Measurements from ENCODE around the gene RAB1B. TPM values are rescaled to one million over a fixed set of nuclear protein-coding genes. Genes with fewer than 3 reads are reported as not detected.
A peak's percentile ranks its signal among the peaks of the same experiment; 100 is the strongest.
"Not testable (repeated sequence)": the region's sequence is repeated elsewhere in the genome, so short reads cannot be mapped to it uniquely, and the experiment has no call there.

RAB1B gene
- total RNA-seq, 2 donors from 2014 or later: 102 to 112 TPM

GRCh38 chr11:66263785-66264184 is 4.7 kb upstream of the RAB1B start:
- no peak for DNase-seq (ENCODE audit: low spot score)
- intact Hi-C loops (cut with DNase I): no loop called here

GRCh38 chr11:66264383-66264782 is 4.1 kb upstream of the RAB1B start:
- intact Hi-C loops (cut with DNase I): no loop called here
- DNase-seq (ENCODE audit: low spot score): no peak

GRCh38 chr11:66264914-66265313 is 3.5 kb upstream of the RAB1B start:
- intact Hi-C loops (cut with DNase I): no loop called here

GRCh38 chr11:66265531-66266377 is 2.7 kb upstream of the RAB1B start:
- DNase-seq (ENCODE audit: low spot score): no peak

More at GRCh38 chr11:66264914-66265313, 3.5 kb upstream of the RAB1B start:
- DNase-seq (ENCODE audit: low spot score): no peak

GRCh38 chr11:66266378-66267038 is 1.9 kb upstream of the RAB1B start:
- DNase-seq (ENCODE audit: low spot score): no peak

More at GRCh38 chr11:66265531-66266377, 2.7 kb upstream of the RAB1B start:
- intact Hi-C loops (cut with DNase I): no loop called here

GRCh38 chr11:66267039-66267378 is 1.4 kb upstream of the RAB1B start:
- intact Hi-C loops (cut with DNase I): no loop called here
- no peak for DNase-seq (ENCODE audit: low spot score)

More at GRCh38 chr11:66266378-66267038, 1.9 kb upstream of the RAB1B start:
- intact Hi-C loops (cut with DNase I): no loop called here

GRCh38 chr11:66267379-66268243 is 828 bp upstream of the RAB1B start:
- DNase-seq (ENCODE audit: low spot score): peak; percentile 97
- intact Hi-C loops (cut with DNase I): no loop called here

GRCh38 chr11:66268952-66269905 is 790 bp downstream of the RAB1B start:
- DNase-seq (ENCODE audit: low spot score): no peak
- intact Hi-C loops (cut with DNase I): no loop called here

GRCh38 chr11:66271816-66272215 is 3.4 kb downstream of the RAB1B start:
- intact Hi-C loops (cut with DNase I): no loop called here

GRCh38 chr11:66272596-66272995 is 4.2 kb downstream of the RAB1B start:
- DNase-seq (ENCODE audit: low spot score): no peak
- intact Hi-C loops (cut with DNase I): no loop called here

More at GRCh38 chr11:66271816-66272215, 3.4 kb downstream of the RAB1B start:
- no peak for DNase-seq (ENCODE audit: low spot score)

GRCh38 chr11:66274219-66274618 is 5.8 kb downstream of the RAB1B start:
- intact Hi-C loops (cut with DNase I): no loop called here
- no peak for DNase-seq (ENCODE audit: low spot score)

- intact Hi-C loops (cut with DNase I): no loop called here
Measured at GRCh38 chr11:66275396-66275795, 7.0 kb downstream of the RAB1B start.

GRCh38 chr11:66275984-66276612 is 7.7 kb downstream of the RAB1B start:
- intact Hi-C loops (cut with DNase I): no loop called here
- DNase-seq (ENCODE audit: low spot score): no peak

More at GRCh38 chr11:66275396-66275795, 7.0 kb downstream of the RAB1B start:
- DNase-seq (ENCODE audit: low spot score): no peak

GRCh38 chr11:66276619-66277018 is 8.2 kb downstream of the RAB1B start:
- intact Hi-C loops (cut with DNase I); DNase-seq (ENCODE audit: low spot score): not testable (repeated sequence)

GRCh38 chr11:66277064-66277463 is 8.6 kb downstream of the RAB1B start:
- intact Hi-C loops (cut with DNase I); DNase-seq (ENCODE audit: low spot score): not testable (repeated sequence)

- no peak for DNase-seq (ENCODE audit: low spot score)
- intact Hi-C loops (cut with DNase I): no loop called here
Measured at GRCh38 chr11:66277471-66278362, 9.3 kb downstream of the RAB1B start, which contains the start of gene CNIH2. CNIH2 (plus strand) TSS chr11:66278175; CDS start chr11:66278457, 282 bp downstream.
